HG02970 (cell line): ENCODE measurements around the gene COX20.
"Not testable (repeated sequence)": the region's sequence is repeated elsewhere in the genome, so short reads cannot be mapped to it uniquely, and the experiment has no call there.

Experiments used
- ATAC-seq: cut with Tn5 transposase; IDR thresholded peaks from one replicate; pipeline ENCODE4 v1.9.1; 2021; ENCODE audit warnings: mild to moderate bottlenecking, moderate library complexity, moderate number of reproducible peaks; ENCODE audit not compliant: unreplicated experiment, low FRiP score

The COX20 gene

GRCh38 chr1:244821134-244821533, 14.3 kb upstream of the COX20 start:
- ATAC-seq: no peak

GRCh38 chr1:244822878-244823277, 12.6 kb upstream of the COX20 start:
- ATAC-seq: no peak

GRCh38 chr1:244826712-244827111, 8.7 kb upstream of the COX20 start:
- no peak for ATAC-seq

GRCh38 chr1:244830639-244831038, 4.8 kb upstream of the COX20 start:
- no peak for ATAC-seq

- not testable (repeated sequence) for ATAC-seq
Observed at GRCh38 chr1:244833260-244833659, 2.2 kb upstream of the COX20 start.

GRCh38 chr1:244833734-244834542, 1.5 kb upstream of the COX20 start:
- ATAC-seq: no peak

- peak; percentile 66 for ATAC-seq
Observed at GRCh38 chr1:244834543-244835275, 749 bp upstream of the COX20 start.

GRCh38 chr1:244836135-244836521, 670 bp downstream of the COX20 start:
- ATAC-seq: no peak

GRCh38 chr1:244836584-244836983, 1.1 kb downstream of the COX20 start:
- no peak for ATAC-seq

GRCh38 chr1:244837597-244838258, 2.3 kb downstream of the COX20 start:
- ATAC-seq: no peak

GRCh38 chr1:244839656-244840055, 4.2 kb downstream of the COX20 start:
- ATAC-seq: no peak

GRCh38 chr1:244840219-244840794, 4.8 kb downstream of the COX20 start:
- no peak for ATAC-seq

GRCh38 chr1:244841273-244841927, 5.9 kb downstream of the COX20 start:
- ATAC-seq: no peak

GRCh38 chr1:244843148-244843978, 7.9 kb downstream of the COX20 start:
- ATAC-seq: no peak

GRCh38 chr1:244844155-244845121, 9.0 kb downstream of the COX20 start:
- no peak for ATAC-seq

- no peak for ATAC-seq
Observed at GRCh38 chr1:244846653-244847052, 11.2 kb downstream of the COX20 start.

GRCh38 chr1:244849189-244849866, 13.9 kb downstream of the COX20 start:
- ATAC-seq: no peak
